Measurements from ENCODE around the gene CENPQ. TPM values are rescaled to one million over a fixed set of nuclear protein-coding genes. Genes with fewer than 3 reads are reported as not detected.

The CENPQ gene
- total RNA-seq (10 to 100 TPM; 17.3 to 19.7 TPM), polyA plus RNA-seq (4.3 TPM)

GRCh38 chr6:49462927-49463611 is at the start of gene CENPQ, which contains the start of gene MMUT:
Gene CENPQ, plus strand, starts transcription at chr6:49463370. Its CDS starts 6,807 bp downstream, at chr6:49470177.
Gene MMUT, minus strand, starts transcription at chr6:49463253. Its CDS starts 3,787 bp downstream, at chr6:49459466.
- Mint-ChIP-seq H3K36me3 (peaks cover 0 to 18% (median 0%) of the 10 kb centered on the region in 3 donors), H3K4me3 (peak within 1 kb of the TSS; percentile 91 to 98 (median 95)), H3K9me3 (no peaks in the 10 kb centered on the region), H3K4me1 (peaks cover 38 to 60% (median 50%) of the 10 kb centered on the region in 3 donors), H3K27me3 (peaks cover 0 to 1% of the 10 kb centered on the region in 2 donors), H3K27ac (peak within 1 kb of the TSS; percentile 71 to 100 (median 97))
- Histone ChIP-seq H3K36me3 (ENCODE audit: insufficient read depth, low read length) (peaks cover 3% of the 10 kb centered on the region), H3K4me3 (ENCODE audit: low read length) (peak within 1 kb of the TSS; percentile 91), H3K27ac (ENCODE audit: low read depth, low read length) (peak within 1 kb of the TSS; percentile 91), H3K4me1 (ENCODE audit: insufficient read depth, low read length) (peaks cover 11% of the 10 kb centered on the region), H3K27me3 (ENCODE audit: insufficient read depth, low read length, poor library complexity, severe bottlenecking) (no peaks in the 10 kb centered on the region), H3K9me3 (ENCODE audit: low read length) (no peaks in the 10 kb centered on the region)
- DNase-seq: peak; percentile 83 to 94 (median 92)
- ChIA-PET CTCF (no interaction called here), POLR2A (no interaction called here)

DNA sequence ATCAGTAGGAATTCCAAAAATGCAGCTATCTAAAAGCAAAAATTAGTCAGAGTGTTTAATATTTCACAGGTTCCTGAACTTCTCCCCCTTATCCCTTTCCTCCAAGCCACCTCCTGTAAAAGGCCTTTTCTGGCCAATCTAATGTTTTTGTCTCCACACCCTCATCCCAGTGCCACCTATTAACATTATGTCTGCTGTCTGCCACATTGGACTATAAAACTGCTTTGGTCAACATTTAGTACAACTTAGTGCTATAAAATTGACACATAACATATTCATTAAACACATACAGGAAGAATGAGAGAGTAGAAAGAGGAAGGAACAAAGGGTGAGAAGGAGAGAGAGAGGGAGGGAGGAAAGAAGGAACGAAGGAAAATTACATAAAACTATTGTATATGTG is 47.8 kb upstream of the CENPQ start:
- Histone ChIP-seq H3K27ac (ENCODE audit: low read depth, low read length) (no peak overlapping the region), H3K4me1 (ENCODE audit: insufficient read depth, low read length) (no peaks in the 10 kb centered on the region), H3K9me3 (ENCODE audit: low read length) (no peaks in the 10 kb centered on the region), H3K36me3 (ENCODE audit: insufficient read depth, low read length) (no peaks in the 10 kb centered on the region), H3K27me3 (ENCODE audit: insufficient read depth, low read length, poor library complexity, severe bottlenecking) (no peaks in the 10 kb centered on the region), H3K4me3 (ENCODE audit: low read length) (no peak overlapping the region)
- CTCF ChIA-PET: no interaction called here
- POLR2A ChIA-PET: no interaction called here
- no peaks in the 10 kb centered on the region for H3K36me3 Mint-ChIP-seq
- H3K4me1 Mint-ChIP-seq: no peaks in the 10 kb centered on the region
- no peaks in the 10 kb centered on the region for H3K9me3 Mint-ChIP-seq
- no peak for DNase-seq
- no peak overlapping the region for H3K27ac Mint-ChIP-seq
- peaks cover 0 to 5% of the 10 kb centered on the region in 2 donors for H3K27me3 Mint-ChIP-seq
- H3K4me3 Mint-ChIP-seq: no peak overlapping the region

- H3K4me1 ChIP-seq (ENCODE audit: insufficient read depth, low read length): no peaks in the 10 kb centered on the region
- no peaks in the 10 kb centered on the region for H3K36me3 ChIP-seq (ENCODE audit: insufficient read depth, low read length)
- Mint-ChIP-seq H3K27me3 (peaks cover 0 to 5% of the 10 kb centered on the region in 2 donors), H3K4me3 (no peak overlapping the region), H3K4me1 (no peaks in the 10 kb centered on the region), H3K36me3 (no peaks in the 10 kb centered on the region), H3K27ac (no peak overlapping the region), H3K9me3 (no peaks in the 10 kb centered on the region)
- no peak overlapping the region for H3K27ac ChIP-seq (ENCODE audit: low read depth, low read length)
- H3K27me3 ChIP-seq (ENCODE audit: insufficient read depth, low read length, poor library complexity, severe bottlenecking): no peaks in the 10 kb centered on the region
- H3K9me3 ChIP-seq (ENCODE audit: low read length): no peaks in the 10 kb centered on the region
- ChIA-PET CTCF (no interaction called here), POLR2A (no interaction called here)
- no peak for DNase-seq
- no peak overlapping the region for H3K4me3 ChIP-seq (ENCODE audit: low read length)
These were observed 47.0 kb upstream of the CENPQ start for GRCh38 chr6:49416195-49416594.

DNA sequence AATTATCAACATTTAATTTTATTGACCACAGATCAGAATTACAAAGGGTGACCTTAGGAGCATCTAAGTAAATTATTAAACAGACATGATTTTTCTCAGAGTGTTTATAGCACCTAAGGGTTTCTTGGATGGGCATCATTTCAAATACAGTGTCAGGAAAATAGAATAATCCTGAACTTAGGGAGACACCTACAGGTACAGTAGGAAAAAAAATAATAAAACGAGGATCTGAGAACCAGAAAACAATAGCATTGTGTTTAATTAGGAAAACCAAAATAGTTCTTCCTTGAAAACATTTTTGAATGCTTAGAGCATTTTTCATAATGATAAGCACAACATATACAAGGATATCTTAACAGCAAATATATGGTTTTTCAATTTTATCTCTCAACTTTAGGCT is 39.4 kb upstream of the CENPQ start:
- Histone ChIP-seq H3K36me3 (ENCODE audit: insufficient read depth, low read length) (no peaks in the 10 kb centered on the region), H3K27me3 (ENCODE audit: insufficient read depth, low read length, poor library complexity, severe bottlenecking) (no peaks in the 10 kb centered on the region), H3K4me3 (ENCODE audit: low read length) (no peak overlapping the region), H3K9me3 (ENCODE audit: low read length) (no peaks in the 10 kb centered on the region), H3K27ac (ENCODE audit: low read depth, low read length) (no peak overlapping the region), H3K4me1 (ENCODE audit: insufficient read depth, low read length) (no peaks in the 10 kb centered on the region)
- Mint-ChIP-seq H3K4me3 (no peak overlapping the region), H3K27me3 (no peaks in the 10 kb centered on the region), H3K27ac (no peak overlapping the region), H3K36me3 (peaks cover 7 to 10% (median 8%) of the 10 kb centered on the region in 3 donors), H3K9me3 (no peaks in the 10 kb centered on the region), H3K4me1 (no peaks in the 10 kb centered on the region)
- ChIA-PET POLR2A (no interaction called here), CTCF (no interaction called here)
- no peak for DNase-seq

GRCh38 chr6:49430187-49430586 is 33.0 kb upstream of the CENPQ start:
- no peaks in the 10 kb centered on the region for H3K9me3 ChIP-seq (ENCODE audit: low read length)
- no peak for DNase-seq
- Mint-ChIP-seq H3K27ac (peak overlapping the region in 1 of 8 donors; percentile 21), H3K4me1 (no peaks in the 10 kb centered on the region), H3K4me3 (no peak overlapping the region), H3K27me3 (no peaks in the 10 kb centered on the region), H3K36me3 (peaks cover 17 to 57% (median 34%) of the 10 kb centered on the region in 3 donors), H3K9me3 (no peaks in the 10 kb centered on the region)
- H3K4me3 ChIP-seq (ENCODE audit: low read length): no peak overlapping the region
- no peaks in the 10 kb centered on the region for H3K4me1 ChIP-seq (ENCODE audit: insufficient read depth, low read length)
- H3K36me3 ChIP-seq (ENCODE audit: insufficient read depth, low read length): peaks cover 12% of the 10 kb centered on the region
- no peak overlapping the region for H3K27ac ChIP-seq (ENCODE audit: low read depth, low read length)
- H3K27me3 ChIP-seq (ENCODE audit: insufficient read depth, low read length, poor library complexity, severe bottlenecking): no peaks in the 10 kb centered on the region
- POLR2A ChIA-PET: no interaction called here
- CTCF ChIA-PET: no interaction called here

- Mint-ChIP-seq H3K9me3 (no peaks in the 10 kb centered on the region), H3K4me3 (no peak overlapping the region), H3K27me3 (no peaks in the 10 kb centered on the region), H3K4me1 (no peaks in the 10 kb centered on the region), H3K27ac (no peak overlapping the region), H3K36me3 (peaks cover 22 to 64% (median 41%) of the 10 kb centered on the region in 3 donors)
- H3K4me1 ChIP-seq (ENCODE audit: insufficient read depth, low read length): no peaks in the 10 kb centered on the region
- peaks cover 12% of the 10 kb centered on the region for H3K36me3 ChIP-seq (ENCODE audit: insufficient read depth, low read length)
- DNase-seq: no peak
- POLR2A ChIA-PET: no interaction called here
- H3K9me3 ChIP-seq (ENCODE audit: low read length): no peaks in the 10 kb centered on the region
- no peaks in the 10 kb centered on the region for H3K27me3 ChIP-seq (ENCODE audit: insufficient read depth, low read length, poor library complexity, severe bottlenecking)
- H3K27ac ChIP-seq (ENCODE audit: low read depth, low read length): no peak overlapping the region
- H3K4me3 ChIP-seq (ENCODE audit: low read length): no peak overlapping the region
- CTCF ChIA-PET: no interaction called here
These were observed 32.3 kb upstream of the CENPQ start for GRCh38 chr6:49430866-49431265.

DNA sequence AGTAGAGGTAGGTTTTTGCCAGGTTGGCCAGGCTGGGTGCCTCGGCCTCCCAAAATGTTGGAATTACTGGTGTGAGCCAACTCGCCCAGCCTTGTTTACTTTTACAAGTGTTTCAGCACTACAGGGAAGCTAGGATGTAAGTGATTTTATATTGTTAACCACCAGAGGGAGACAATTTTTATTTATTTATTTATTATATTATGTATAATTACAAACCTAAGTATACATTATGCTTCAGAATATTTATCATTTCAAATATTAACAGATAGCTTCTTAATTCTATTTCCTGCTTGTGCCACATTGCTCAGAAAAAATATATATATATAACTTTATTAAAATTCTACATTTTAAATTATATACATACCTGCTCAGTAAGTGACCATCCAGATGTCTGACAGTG is 9.9 kb upstream of the CENPQ start:
- POLR2A ChIA-PET: no interaction called here

GRCh38 chr6:49454787-49455709 is 8.1 kb upstream of the CENPQ start:
- Histone ChIP-seq H3K4me3 (ENCODE audit: low read length) (no peak overlapping the region), H3K4me1 (ENCODE audit: insufficient read depth, low read length) (no peaks in the 10 kb centered on the region), H3K27ac (ENCODE audit: low read depth, low read length) (no peak overlapping the region), H3K9me3 (ENCODE audit: low read length) (no peaks in the 10 kb centered on the region), H3K27me3 (ENCODE audit: insufficient read depth, low read length, poor library complexity, severe bottlenecking) (no peaks in the 10 kb centered on the region), H3K36me3 (ENCODE audit: insufficient read depth, low read length) (peaks cover 27% of the 10 kb centered on the region)
- no peak for DNase-seq
- Mint-ChIP-seq H3K27ac (peak overlapping the region in 1 of 8 donors; percentile 47), H3K36me3 (peaks cover 0 to 53% (median 21%) of the 10 kb centered on the region in 3 donors), H3K4me3 (no peak overlapping the region), H3K9me3 (no peaks in the 10 kb centered on the region), H3K4me1 (peaks cover 2 to 4% (median 3%) of the 10 kb centered on the region in 3 donors), H3K27me3 (no peaks in the 10 kb centered on the region)
- POLR2A ChIA-PET: no interaction called here
- CTCF ChIA-PET: no interaction called here

More for the DNA sequence above, 9.9 kb upstream of the CENPQ start:
- H3K27me3 ChIP-seq (ENCODE audit: insufficient read depth, low read length, poor library complexity, severe bottlenecking): no peaks in the 10 kb centered on the region
- no peaks in the 10 kb centered on the region for H3K27me3 Mint-ChIP-seq
- H3K4me1 ChIP-seq (ENCODE audit: insufficient read depth, low read length): no peaks in the 10 kb centered on the region
- H3K4me1 Mint-ChIP-seq: peaks cover 0 to 6% (median 4%) of the 10 kb centered on the region in 3 donors
- CTCF ChIA-PET: no interaction called here
- no peak for DNase-seq
- H3K9me3 ChIP-seq (ENCODE audit: low read length): no peaks in the 10 kb centered on the region
- H3K36me3 Mint-ChIP-seq: peaks cover 0 to 60% (median 28%) of the 10 kb centered on the region in 3 donors
- no peak overlapping the region for H3K4me3 ChIP-seq (ENCODE audit: low read length)
- no peak overlapping the region for H3K27ac ChIP-seq (ENCODE audit: low read depth, low read length)
- H3K4me3 Mint-ChIP-seq: no peak overlapping the region
- no peak overlapping the region for H3K27ac Mint-ChIP-seq
- H3K9me3 Mint-ChIP-seq: no peaks in the 10 kb centered on the region
- peaks cover 29% of the 10 kb centered on the region for H3K36me3 ChIP-seq (ENCODE audit: insufficient read depth, low read length)
